Body of pancreas (tissue), 4 donors: ENCODE measurements around the gene SLC6A16. TPM values are rescaled to one million over a fixed set of nuclear protein-coding genes. Genes with fewer than 3 reads are reported as not detected.

Source experiments
- ATAC-seq: fragments of 150-250 bp; one replicate; pipeline ENCODE4 v1.9.1; 2016
- DNase-seq, 4 donors: peaks; one replicate each; pipeline ENCODE4 v3.0.0-alpha.2; 2019
- H3K27ac ChIP-seq, 4 donors: fragments of 200-600 bp; sonication (generic); 1 replicate in 3 of 4; 2 replicates in 1 of 4; pipeline versions ENCODE4 v1.5.1 to v1.6.1; 2016 to 2019; ENCODE audit warnings: mild to moderate bottlenecking in 1 of 4, mixed read lengths in 1 of 4, moderate library complexity in 1 of 4
- H3K27me3 ChIP-seq, 2 donors: fragments of 200-600 bp; sonication (generic); one replicate each; pipeline ENCODE4 v1.6.0; 2016; ENCODE audit warnings: mild to moderate bottlenecking in 1 of 2
- H3K36me3 ChIP-seq, 2 donors: fragments of 200-600 bp; sonication (generic); replicated peaks in 1 of 2; 2 replicates each; pipeline ENCODE4 v1.5.1; 2016; ENCODE audit warnings: low read depth in 2 of 2; ENCODE audit not compliant: insufficient read depth in 1 of 2
- H3K4me1 ChIP-seq: fragments of 200-600 bp; sonication (generic); one replicate; pipeline ENCODE4 v1.6.0; 2016
- H3K4me3 ChIP-seq, 2 donors: fragments of 200-600 bp; sonication (generic); 1 replicate in 1 of 2; 2 replicates in 1 of 2; pipeline ENCODE4 v1.5.1; 2016 to 2019
- H3K9me3 ChIP-seq, 3 donors: fragments of 200-600 bp; sonication (generic); 1 replicate in 2 of 3; 2 replicates in 1 of 3; pipeline ENCODE4 v1.5.1; 2016
- CTCF ChIP-seq, 7 experiments: fragments of 450-650 bp in 4 of 7; fragments of 200-600 bp in 3 of 7; sonication (generic) in 3 of 7; IDR thresholded peaks; one replicate each; pipeline ENCODE4 v1.5.1; 2016 to 2019; ENCODE audit warnings: antibody characterized with exemption in 7 of 7
- POLR2A ChIP-seq, 3 donors: fragments of 450-650 bp; IDR thresholded peaks; one replicate each; pipeline ENCODE4 v1.6.1; 2016; ENCODE audit warnings: antibody characterized with exemption in 3 of 3, mild to moderate bottlenecking in 2 of 3
- WGBS, 2 donors: methylation state at CpG; one replicate each; pipeline ENCODE4 v1.1.5; 2017; 5-methylcytosine and 5-hydroxymethylcytosine counted together
- intact Hi-C: fragments of 100-400 bp; cut with DNase I; formaldehyde crosslinking; loops from one replicate; pipeline ENCODE4 v1.15.1; 2023
- total RNA-seq, 2 donors: library from RNA; depleted of rRNA; stranded (reverse); fragments of >200 nt; gene quantifications; one replicate each; pipeline ENCODE4 v1.1.0, GENCODE V29; 2016

The SLC6A16 gene
- total RNA-seq, 2 donors from 2014 or later: 0.99 to 1.6 TPM

GRCh38 chr19:49264258-49264657 is 60.7 kb downstream of the SLC6A16 start:
- Histone ChIP-seq H3K4me1 (no peaks in the 10 kb centered on the region), H3K9me3 (peaks cover 0 to 8% (median 0%) of the 10 kb centered on the region in 3 donors), H3K27me3 (no peaks in the 10 kb centered on the region), H3K27ac (no peak overlapping the region), H3K36me3 (no peaks in the 10 kb centered on the region), H3K4me3 (no peak overlapping the region)
- DNase-seq (no peak), ATAC-seq (no peak)
- WGBS, 2 donors: 74 to 79% methylated on average over 10 of the region's 10 CpGs
- TF ChIP-seq POLR2A (IDR thresholded peaks at IDR 0.05): no peak
- TF ChIP-seq CTCF (IDR thresholded peaks at IDR 0.05): no peak
- intact Hi-C loops: no loop called here

- TF ChIP-seq CTCF (IDR thresholded peaks at IDR 0.05) (no peak), POLR2A (IDR thresholded peaks at IDR 0.05) (no peak)
- ATAC-seq: no peak
- no peak overlapping the region for H3K4me3 ChIP-seq
- no peak for DNase-seq
- H3K4me1 ChIP-seq: no peaks in the 10 kb centered on the region
- intact Hi-C loops: no loop called here
- no peak overlapping the region for H3K27ac ChIP-seq
- H3K9me3 ChIP-seq: peaks cover 0 to 13% (median 0%) of the 10 kb centered on the region in 3 donors
- no peaks in the 10 kb centered on the region for H3K36me3 ChIP-seq
- no peaks in the 10 kb centered on the region for H3K27me3 ChIP-seq
Measured at GRCh38 chr19:49261602-49262001, 63.4 kb downstream of the SLC6A16 start.

DNA sequence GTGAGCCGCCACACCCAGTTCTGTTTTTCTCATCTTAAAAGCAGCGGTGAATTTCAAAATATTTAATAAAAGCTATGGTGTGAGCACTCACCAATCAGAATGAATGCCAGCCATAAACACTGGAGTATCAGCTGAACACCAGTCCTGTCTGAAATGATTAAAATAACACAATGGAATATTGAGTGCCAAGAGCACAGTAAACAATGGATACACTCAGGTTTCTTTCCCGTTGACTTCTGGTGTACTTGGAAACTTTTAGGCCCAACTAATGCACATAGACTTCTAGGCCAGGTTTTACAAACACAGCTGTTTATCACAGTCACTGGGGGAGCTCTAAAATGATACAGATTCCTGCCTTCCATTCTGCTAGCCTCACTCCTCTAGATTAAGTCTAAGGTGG is 68.3 kb downstream of the SLC6A16 start:
- no peak for ATAC-seq
- TF ChIP-seq POLR2A (IDR thresholded peaks at IDR 0.05) (no peak), CTCF (IDR thresholded peaks at IDR 0.05) (no peak)
- H3K27me3 ChIP-seq: no peaks in the 10 kb centered on the region
- no peak overlapping the region for H3K4me3 ChIP-seq
- no peaks in the 10 kb centered on the region for H3K36me3 ChIP-seq
- intact Hi-C loops: no loop called here
- WGBS, 2 donors: 69 to 73% methylated on average over 3 of the region's 3 CpGs
- H3K27ac ChIP-seq: no peak overlapping the region
- peaks cover 0 to 5% (median 0%) of the 10 kb centered on the region in 3 donors for H3K9me3 ChIP-seq
- no peaks in the 10 kb centered on the region for H3K4me1 ChIP-seq
- no peak for DNase-seq

DNA sequence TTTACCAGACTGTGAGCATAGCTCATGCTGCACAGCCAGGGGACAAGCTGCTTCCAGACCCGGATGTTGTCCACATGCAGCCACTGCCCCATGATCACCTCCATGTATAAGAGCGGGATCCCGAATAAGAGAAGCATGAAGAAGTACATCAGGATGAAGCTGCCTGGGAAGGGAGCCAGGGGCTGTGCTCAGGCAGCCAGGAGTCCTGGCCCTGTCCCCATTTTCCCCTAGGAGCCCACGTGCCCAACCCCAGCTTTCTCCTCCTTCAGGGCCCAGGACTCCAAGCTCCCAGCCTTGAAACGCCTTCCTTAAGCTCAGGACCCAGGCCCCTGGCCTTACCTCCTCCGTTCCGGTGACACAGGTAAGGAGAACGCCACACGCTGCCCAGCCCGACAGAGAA is 69.3 kb downstream of the SLC6A16 start:
- Histone ChIP-seq H3K4me1 (no peaks in the 10 kb centered on the region), H3K27me3 (no peaks in the 10 kb centered on the region), H3K4me3 (no peak overlapping the region), H3K27ac (no peak overlapping the region), H3K36me3 (no peaks in the 10 kb centered on the region), H3K9me3 (peaks cover 0 to 5% (median 0%) of the 10 kb centered on the region in 3 donors)
- DNase-seq (no peak), ATAC-seq (no peak)
- 81 to 97% methylated on average over 5 to 10 of the region's 10 CpGs for WGBS, 2 donors
- intact Hi-C loops: no loop called here
- TF ChIP-seq CTCF (IDR thresholded peaks at IDR 0.05): no peak
- no peak for TF ChIP-seq POLR2A (IDR thresholded peaks at IDR 0.05)

DNA sequence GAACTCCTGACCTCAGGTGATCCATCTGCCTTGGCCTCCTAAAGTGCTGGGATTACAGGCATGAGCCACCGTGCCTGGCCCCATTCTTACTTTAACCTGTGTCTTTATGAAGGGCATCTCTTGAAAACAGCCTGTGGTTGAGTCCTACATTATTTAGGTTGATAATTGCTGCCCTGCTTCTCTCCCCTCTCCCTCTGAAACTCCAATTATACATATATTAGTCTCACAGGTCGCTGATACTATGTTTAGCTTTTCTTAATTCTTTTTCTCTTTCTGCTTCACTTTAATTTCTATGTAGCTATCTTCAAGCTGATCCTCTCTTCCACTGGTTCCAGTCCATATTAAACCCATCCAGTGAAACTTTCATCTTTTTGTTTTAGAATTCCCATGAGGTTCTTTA is 75.1 kb downstream of the SLC6A16 start:
- intact Hi-C loops: no loop called here
- Histone ChIP-seq H3K36me3 (no peaks in the 10 kb centered on the region), H3K4me3 (no peak overlapping the region), H3K27ac (no peak overlapping the region), H3K4me1 (no peaks in the 10 kb centered on the region), H3K27me3 (no peaks in the 10 kb centered on the region), H3K9me3 (no peaks in the 10 kb centered on the region)
- TF ChIP-seq POLR2A (IDR thresholded peaks at IDR 0.05) (no peak), CTCF (IDR thresholded peaks at IDR 0.05) (no peak)
- no peak for ATAC-seq
- 88 to 89% methylated on average over 2 of the region's 2 CpGs for WGBS, 2 donors
- no peak for DNase-seq
